Activated CD8-positive, alpha-beta memory T cell treated with anti-CD3 and anti-CD28 coated beads for 48 hours (primary cell): Measurements from ENCODE around the gene CHODL.

Experiments used
- DNase-seq, 3 experiments: peaks; one replicate each; pipeline ENCODE4 v3.0.0-alpha.2; 2020; ENCODE audit warnings: low read depth in 2 of 3, low spot score in 2 of 3

CHODL gene, protein sequence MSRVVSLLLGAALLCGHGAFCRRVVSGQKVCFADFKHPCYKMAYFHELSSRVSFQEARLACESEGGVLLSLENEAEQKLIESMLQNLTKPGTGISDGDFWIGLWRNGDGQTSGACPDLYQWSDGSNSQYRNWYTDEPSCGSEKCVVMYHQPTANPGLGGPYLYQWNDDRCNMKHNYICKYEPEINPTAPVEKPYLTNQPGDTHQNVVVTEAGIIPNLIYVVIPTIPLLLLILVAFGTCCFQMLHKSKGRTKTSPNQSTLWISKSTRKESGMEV

DNA sequence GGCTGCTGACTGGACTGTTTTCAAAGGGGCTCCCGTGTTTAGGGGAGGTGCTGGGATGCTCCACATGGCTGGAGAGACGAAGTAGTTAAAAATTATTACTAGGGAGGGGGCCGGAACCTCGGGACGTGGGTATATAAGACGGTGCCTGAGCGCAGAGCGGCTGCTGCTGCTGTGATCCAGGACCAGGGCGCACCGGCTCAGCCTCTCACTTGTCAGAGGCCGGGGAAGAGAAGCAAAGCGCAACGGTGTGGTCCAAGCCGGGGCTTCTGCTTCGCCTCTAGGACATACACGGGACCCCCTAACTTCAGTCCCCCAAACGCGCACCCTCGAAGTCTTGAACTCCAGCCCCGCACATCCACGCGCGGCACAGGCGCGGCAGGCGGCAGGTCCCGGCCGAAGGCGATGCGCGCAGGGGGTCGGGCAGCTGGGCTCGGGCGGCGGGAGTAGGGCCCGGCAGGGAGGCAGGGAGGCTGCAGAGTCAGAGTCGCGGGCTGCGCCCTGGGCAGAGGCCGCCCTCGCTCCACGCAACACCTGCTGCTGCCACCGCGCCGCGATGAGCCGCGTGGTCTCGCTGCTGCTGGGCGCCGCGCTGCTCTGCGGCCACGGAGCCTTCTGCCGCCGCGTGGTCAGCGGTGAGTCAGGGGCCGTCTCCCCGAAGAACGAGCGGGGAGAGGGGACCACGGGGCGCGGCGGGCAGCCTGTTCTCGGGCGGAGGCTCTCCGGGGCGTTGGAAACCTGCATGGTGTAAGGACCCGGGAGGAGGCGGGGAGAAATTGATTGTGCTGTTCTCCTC is at the start of gene CHODL:
TSS of gene CHODL (plus strand) at position 163 of the 793 bp plus-strand sequence. CDS start at position 554, 391 bp downstream.
- DNase-seq, result no peak

DNA sequence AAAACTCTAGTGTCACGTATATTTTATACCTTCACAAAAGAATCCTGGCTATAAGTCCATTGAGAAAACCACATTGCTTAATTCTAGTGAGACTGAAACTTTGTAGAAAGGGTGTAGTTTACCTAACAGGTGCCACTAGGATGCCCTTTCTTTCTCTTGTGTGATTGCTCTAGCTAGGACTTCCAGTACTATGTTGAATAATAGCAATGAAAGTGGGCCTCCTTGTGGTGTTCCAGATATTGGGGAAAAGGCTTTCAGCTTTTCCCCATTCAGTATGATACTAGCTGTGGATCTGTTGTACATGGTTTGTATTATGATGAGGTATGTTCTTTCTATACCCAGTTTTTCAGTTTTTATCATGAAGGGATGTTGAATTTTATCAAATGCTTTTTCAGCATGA is 39.7 kb upstream of the CHODL start:
- no peak for DNase-seq

DNA sequence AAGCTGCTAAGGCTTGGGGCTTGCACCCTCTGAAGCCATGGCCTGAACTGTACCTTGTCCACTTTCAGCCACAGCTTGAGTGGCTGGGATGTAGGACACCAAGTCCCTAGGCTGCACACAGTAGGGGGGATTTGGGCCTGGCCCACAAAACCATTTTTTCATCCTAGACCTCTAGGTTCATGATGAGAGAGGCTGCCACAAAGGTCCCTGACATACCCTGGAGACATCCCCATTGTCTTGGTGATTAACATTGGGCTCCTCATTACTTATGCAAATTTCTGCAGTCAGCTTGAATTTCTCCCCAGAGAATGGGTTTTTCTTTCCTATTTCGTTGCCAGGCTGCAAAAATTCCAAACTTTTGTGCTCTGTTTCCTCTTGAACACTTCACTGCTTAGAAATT is 26.3 kb upstream of the CHODL start:
- no peak for DNase-seq

DNA sequence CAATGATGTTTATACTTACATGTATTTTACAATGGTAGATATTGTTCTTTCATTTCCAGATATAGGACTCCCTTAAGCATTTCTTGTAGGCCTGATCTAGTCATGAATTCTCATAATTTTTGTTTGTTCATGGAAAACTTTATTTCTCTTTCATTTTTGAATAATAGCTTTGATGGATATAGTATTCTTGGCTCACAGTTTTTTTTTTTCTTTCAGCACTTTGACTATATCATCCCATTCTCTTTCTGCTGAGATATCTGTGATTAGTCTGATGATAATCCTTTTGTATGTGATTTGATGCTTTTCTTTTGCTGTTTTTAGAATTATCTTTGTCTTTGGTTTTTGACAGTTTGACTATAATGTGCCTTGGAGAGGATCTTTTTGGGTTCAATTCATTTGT is 24.1 kb upstream of the CHODL start:
- DNase-seq, result no peak

DNA sequence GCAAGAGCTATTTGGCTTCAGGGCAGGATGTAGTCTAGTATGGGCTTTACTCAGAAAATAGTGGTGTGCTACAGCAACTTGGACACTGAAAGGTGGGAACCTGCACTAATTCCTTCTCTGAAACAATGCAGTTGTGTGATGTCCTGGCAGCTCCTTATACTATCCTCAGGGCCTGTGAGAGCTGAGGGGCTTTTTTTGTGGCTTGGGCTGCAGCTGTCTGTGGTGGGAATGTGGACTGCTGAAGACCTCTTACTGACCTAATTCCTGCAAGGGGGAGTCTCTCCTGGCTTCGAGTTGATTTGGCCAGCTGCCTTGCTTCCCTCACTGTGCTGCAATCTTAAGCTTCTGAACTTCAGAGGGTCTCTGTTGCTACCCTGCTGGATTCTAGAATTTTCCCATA is 22.3 kb upstream of the CHODL start:
- no peak for DNase-seq

DNA sequence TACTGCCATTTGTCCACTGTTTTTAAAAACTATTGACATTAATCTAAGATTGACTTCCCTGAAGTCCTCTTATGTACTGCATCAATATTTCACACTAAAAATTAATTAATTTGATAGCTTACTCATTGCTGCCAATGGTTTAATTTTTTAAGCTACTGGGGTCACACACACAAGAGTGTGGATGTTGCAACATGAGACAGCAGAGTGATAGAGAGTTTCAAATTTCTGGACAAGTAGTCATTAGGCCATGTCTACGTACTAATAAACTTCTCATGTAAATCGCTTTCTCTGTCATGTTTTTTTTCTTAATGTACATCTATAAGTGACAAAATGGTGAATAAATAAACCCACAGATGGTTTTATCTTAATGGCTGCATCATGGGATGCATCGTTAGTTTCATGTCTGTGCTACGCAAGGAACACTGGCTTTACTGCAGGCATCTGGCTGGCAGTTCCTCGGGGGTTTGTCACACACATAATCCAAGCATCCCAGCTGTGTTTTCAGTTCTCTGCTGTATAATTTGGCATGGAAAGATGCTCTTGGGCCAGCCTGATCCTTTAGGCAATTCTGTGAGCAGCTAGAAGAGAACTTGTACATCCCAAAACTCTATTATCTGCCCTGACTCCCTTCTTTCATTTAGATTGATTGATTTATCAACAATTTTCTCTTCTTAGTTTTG is 16.4 kb upstream of the CHODL start:
- no peak for DNase-seq

DNA sequence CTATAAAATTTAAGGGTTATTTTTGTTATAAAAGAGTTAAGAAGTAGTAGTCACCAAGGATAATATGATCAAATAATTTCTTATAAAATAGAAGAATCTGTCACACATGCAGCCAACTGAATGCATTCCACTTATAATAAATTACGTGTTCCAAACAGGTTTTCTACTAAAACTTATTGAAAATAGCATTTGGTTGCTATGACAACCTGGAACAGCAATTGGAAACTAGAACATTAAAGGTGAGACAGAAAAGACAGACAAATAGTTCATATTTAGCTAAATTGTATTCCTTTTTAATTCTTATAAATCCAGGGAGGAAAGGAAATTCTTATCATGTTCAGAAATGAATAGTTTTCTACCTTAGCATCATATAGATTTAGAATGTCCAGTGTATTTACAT is 9.1 kb upstream of the CHODL start:
- DNase-seq, result no peak

DNA sequence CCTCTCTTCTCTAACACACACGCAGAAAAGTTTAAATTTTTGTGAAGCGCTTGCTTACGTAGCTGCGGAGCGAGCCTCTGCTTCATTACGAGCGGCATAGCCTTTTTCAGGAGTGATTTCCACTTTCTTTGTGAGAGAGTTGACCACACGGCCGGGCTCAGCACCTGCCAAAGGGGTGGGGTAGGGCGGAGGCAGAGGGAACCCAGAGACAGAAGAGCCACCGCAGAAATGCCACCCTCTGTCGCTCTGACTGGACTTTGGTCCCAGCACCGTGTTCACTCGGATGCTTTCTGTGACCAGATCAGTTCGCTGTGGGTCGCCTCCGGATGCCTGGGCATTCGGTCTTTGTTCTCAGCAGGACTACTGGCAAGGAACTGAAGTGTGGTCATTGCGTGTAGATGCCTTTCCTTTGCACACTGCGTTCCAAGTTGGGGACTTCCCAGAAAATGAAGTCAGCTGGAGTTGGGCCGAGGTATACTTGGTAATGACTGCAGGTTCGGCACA is 883 bp downstream of the CHODL start:
- DNase-seq, result no peak

DNA sequence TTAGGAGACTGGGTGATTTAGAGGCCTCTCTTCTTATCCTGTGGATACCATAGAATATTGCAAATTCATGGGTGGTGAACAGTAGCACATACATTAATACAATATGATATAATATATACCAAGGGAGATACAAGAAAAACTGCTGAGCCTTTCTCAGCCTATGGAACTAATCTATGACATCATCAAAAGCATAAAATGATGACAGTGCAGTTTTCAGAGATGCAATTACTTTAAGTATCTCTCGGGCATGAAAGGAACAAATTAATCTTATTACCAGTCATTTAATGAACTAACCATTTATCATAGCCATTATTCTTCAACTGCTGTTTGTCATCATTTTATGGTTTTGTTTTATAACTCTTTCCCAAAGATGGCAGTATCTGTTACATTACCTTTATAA is 3.5 kb downstream of the CHODL start:
- no peak for DNase-seq

DNA sequence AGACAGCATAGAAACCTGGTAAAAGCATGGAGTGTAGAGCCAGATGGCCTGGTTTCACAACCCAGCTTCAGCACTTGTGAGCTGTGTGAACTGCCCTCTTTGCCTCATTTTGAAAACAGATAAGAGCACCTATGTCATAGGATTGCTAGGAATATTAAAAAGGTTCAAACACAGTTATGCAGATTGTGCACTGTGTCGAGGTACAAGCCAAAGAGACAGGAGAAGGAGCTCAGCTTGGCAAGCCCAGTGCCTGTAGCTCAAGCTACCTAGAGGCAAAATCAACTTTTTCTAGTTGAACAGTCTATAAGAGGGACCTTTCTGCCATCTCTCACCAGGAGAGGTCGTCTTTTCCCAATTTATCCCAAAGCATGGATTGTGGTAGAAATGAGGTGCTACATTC is 5.0 kb downstream of the CHODL start:
- DNase-seq, result no peak

DNA sequence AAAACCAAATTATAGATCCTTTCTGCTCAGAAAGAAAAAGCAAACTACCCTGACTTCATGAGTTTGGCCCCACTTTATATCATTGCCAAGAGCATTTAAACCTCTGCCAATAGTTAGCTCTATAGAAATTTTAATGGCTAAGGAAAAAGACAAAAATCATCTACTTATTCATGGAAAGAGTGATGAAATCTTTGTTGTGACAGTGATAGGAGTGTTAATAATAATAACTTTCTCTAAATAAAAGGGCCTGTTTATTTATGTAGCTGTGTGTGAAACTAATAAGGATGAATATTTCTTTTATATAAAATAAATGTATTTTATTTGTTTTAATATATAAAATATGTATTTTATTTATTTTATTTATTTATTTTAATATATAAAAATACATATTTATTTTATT is 6.4 kb downstream of the CHODL start:
- DNase-seq, result no peak

DNA sequence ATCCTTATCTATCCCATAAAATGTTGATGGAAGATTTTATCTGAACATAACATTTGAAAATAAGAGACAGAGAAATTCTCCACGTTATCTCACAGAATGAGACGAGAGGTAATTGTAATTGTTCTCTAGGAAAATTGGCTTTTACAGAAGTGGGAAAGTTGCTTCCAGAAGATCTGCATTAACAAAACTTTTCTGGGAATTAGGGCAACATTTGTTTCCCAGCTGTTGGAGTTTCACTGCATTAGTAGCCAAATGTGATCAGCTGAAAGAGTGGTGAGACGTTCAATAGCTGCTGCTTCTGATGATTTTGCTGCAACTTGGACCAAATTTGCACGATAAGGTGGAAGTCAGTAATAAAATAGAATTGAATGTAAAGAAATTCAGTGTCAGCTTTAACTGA is 7.6 kb downstream of the CHODL start:
- no peak for DNase-seq

DNA sequence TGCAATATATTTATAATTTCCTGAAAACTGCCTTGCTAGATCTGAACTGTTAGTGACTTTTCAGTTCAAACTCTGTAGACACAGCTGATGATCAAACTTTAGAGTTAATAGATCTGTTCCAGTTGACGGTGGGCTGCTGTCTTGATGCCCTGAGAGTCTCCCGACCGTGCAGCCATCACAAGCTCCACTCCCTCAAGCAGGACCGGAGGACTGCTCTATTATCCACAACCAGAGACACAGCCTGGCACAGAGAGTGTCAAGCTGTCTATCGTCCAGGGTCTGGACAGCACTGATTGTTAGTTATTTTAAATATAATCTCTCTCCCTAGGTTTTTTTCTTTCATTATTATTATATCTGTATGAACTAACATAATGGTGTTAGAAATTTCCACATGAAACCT is 8.0 kb downstream of the CHODL start:
- no peak for DNase-seq

DNA sequence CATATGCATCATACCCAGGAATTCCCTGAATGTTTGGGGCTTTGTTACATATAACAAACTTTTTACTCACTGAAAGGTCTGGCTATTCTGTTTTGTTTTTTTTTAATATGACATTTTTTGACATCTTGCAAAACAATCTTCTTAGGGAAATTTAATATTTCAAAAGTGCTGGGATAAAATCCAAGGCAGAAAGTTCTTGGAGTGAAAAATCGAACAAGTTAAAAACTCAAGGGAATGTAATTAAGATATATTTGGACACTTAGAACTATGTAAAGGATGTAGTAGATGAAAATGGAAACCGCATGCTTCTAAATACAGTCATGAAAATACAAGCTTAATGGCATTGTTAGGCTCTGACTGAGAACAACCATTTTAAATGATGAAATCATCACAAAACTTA is 8.6 kb downstream of the CHODL start:
- DNase-seq, result no peak

DNA sequence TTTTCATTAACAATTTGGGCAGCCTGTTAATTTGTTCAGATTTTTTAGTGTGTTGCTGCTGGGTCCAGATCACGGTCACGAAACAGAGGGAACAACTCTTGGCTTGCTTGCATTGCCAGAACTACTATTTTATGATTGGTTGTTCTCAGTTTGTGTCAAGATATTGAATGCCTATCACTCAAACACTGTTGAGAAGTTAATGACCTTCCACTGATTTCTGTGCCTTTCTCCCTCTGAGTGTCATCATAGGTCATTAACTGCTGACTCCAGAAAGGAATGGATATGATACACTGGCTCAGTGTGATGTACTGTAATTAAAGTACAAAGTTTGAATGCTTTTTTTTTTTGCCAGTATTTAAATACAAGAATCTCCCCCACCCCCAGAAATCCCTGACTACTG is 9.2 kb downstream of the CHODL start:
- no peak for DNase-seq

DNA sequence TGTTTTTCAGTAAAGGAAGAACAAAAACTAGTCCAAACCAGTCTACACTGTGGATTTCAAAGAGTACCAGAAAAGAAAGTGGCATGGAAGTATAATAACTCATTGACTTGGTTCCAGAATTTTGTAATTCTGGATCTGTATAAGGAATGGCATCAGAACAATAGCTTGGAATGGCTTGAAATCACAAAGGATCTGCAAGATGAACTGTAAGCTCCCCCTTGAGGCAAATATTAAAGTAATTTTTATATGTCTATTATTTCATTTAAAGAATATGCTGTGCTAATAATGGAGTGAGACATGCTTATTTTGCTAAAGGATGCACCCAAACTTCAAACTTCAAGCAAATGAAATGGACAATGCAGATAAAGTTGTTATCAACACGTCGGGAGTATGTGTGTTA is 21.3 kb downstream of the CHODL start:
- DNase-seq, result no peak

DNA sequence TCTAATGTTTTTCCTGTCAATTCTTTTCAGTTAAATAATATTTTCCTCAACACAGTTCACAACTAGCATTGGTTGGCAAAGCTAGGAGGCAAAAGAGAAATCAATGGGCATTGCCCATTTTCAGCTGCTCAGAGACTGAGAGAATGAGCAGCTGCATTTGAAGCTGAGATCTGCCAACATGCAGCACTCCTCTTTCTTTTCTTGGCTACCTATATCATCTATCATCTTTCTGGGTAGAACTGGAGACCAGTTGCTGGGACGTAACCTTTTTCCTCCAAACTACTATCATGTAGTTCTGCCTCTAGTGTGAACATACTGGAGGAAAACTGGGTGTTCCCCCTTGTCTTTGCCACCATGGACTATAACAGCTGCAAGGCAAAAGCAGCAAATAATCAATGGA is 22.9 kb downstream of the CHODL start:
- no peak for DNase-seq

DNA sequence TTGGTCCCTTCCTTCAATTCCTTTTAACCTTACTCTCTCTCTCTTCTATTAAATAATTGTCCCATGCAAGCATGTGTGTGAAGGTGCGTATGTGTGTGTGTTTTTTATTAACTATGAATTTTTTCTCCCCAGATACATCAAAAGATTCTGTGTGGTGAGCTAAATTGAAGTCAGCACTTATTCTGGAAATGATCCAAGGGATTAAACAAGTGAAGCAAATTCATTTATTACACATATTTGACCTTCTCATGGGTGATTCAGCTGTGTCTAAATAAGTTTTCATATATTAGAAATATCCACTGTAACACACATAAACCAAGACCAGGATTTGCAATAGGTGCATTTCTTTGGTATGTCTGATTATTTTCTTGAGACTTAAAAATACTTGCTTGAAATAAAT is 24.3 kb downstream of the CHODL start:
- no peak for DNase-seq

DNA sequence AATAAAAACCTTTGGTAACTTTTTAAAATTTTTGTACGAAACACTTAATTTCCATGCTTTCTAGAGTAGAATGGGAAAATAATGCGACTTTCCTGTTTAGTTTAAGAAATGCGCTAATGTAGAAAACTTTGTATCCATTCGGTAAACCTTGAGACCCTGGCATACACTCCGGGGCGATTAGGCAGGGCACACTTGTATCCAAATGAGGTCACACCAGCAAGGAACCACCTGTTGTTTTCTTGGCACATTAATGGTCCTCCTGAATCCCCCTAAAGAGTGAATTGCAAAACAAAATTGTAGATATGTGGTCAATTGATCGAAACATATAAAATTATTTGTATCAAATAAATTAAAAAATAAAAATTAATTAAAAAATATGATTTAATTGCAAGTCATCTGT is 25.2 kb downstream of the CHODL start:
- no peak for DNase-seq

DNA sequence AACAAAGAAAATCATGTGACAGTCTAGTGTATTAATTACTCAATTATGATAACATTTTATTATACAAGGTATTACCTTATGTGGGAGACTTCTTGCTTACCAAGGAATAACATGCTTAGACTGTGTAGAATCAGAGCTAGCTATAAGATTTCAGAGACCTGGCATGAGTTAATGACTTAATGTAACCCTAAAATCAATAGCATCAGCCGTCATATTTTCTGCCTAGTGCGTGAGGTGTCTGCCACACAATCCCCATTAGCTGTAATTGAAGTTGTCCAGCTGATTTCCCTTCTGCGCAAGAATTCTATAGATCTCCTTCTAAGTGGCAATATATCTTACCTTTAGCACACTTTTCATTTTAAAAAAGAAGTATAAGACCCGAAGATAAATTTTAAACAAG is 28.8 kb downstream of the CHODL start:
- no peak for DNase-seq

DNA sequence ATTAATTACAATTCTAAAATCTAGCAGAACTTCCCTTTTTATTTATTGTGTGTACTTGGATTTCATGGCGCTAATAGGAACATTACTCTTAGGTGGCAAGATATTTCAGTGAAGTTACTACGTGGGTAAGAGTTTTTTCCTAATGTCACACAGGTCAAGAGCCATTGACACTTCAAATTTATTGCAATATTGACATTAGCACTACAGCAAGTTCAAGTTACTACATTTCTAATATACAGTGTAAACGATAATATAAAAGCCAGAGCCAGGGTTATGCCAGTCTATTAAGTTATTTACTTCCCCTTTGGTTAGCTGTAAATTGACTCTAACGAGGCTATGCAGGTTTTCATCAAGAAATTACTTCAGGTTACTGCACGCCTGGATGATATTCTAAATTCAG is 29.7 kb downstream of the CHODL start:
- DNase-seq, result no peak

DNA sequence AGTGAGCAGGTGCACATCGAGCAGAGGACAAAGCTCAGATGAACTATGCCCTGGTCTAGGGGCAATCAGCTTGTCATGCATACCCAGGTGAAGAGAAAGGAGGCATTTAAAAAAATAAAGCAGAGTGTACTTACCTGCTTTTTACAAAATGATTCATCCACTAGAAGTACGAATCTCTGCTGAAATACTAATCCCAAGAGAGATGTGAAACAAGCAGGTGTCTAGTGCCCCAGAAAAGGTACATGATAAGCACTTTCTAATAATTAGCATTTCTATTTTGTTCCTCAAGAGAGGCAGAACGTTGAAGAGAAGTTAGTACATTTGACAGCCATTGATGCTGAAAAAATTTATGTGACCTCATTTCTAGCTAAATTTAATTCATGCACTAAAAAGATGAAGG is 31.1 kb downstream of the CHODL start:
- no peak for DNase-seq
